GM19351 (cell line): Measurements from ENCODE around the gene EDEM1.

Source experiments
- ATAC-seq: cut with Tn5 transposase; IDR thresholded peaks from one replicate; pipeline ENCODE4 v1.9.1; 2021; ENCODE audit warnings: mild to moderate bottlenecking, moderate library complexity; ENCODE audit not compliant: unreplicated experiment

Gene EDEM1

GRCh38 chr3:5264093-5264600, 76.6 kb downstream of the EDEM1 start:
- no peak for ATAC-seq

- no peak for ATAC-seq
Measured at GRCh38 chr3:5264896-5265770, 77.6 kb downstream of the EDEM1 start.

GRCh38 chr3:5267252-5267651, 79.7 kb downstream of the EDEM1 start:
- ATAC-seq: no peak

- no peak for ATAC-seq
Measured at GRCh38 chr3:5267889-5268288, 80.4 kb downstream of the EDEM1 start.
